NT2/D1 (cell line): ENCODE data around the gene TFAP2D.

Experiments
- SUZ12 ChIP-seq: IDR thresholded peaks from 2 replicates; pipeline ENCODE4 v1.6.1; 2011; ENCODE audit not compliant: insufficient read length, insufficient read depth; ENCODE audit errors: extremely low read depth
- ZNF274 ChIP-seq: IDR thresholded peaks from 2 replicates; pipeline ENCODE4 v1.6.1; 2011; ENCODE audit warnings: mild to moderate bottlenecking, low read depth, low read length

DNA sequence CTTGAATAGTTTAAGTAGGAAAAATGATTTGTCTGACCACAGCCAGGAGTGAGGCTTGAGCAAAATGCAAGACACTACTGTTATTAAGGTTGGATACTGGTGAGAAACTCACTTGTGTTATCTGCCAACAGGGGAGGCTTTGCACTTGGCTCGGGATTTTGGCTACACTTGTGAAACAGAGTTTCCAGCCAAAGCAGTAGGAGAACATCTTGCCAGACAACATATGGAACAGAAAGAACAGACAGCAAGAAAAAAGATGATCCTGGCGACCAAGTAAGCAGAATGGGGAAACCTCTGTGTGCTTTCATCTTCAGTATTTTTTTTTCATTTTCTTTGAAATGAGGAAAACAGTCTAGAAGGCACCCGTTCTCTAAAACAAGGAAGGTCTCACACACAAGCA lies 31.6 kb downstream of the TFAP2D start:
- TF ChIP-seq SUZ12 (no peak), ZNF274 (no peak)
